HG02588 (cell line): Measurements from ENCODE around the gene B4GALT6.

Experiments
- ATAC-seq: cut with Tn5 transposase; IDR thresholded peaks from one replicate; pipeline ENCODE4 v1.9.1; 2021; ENCODE audit warnings: mild to moderate bottlenecking, moderate library complexity; ENCODE audit not compliant: unreplicated experiment

Gene B4GALT6

DNA sequence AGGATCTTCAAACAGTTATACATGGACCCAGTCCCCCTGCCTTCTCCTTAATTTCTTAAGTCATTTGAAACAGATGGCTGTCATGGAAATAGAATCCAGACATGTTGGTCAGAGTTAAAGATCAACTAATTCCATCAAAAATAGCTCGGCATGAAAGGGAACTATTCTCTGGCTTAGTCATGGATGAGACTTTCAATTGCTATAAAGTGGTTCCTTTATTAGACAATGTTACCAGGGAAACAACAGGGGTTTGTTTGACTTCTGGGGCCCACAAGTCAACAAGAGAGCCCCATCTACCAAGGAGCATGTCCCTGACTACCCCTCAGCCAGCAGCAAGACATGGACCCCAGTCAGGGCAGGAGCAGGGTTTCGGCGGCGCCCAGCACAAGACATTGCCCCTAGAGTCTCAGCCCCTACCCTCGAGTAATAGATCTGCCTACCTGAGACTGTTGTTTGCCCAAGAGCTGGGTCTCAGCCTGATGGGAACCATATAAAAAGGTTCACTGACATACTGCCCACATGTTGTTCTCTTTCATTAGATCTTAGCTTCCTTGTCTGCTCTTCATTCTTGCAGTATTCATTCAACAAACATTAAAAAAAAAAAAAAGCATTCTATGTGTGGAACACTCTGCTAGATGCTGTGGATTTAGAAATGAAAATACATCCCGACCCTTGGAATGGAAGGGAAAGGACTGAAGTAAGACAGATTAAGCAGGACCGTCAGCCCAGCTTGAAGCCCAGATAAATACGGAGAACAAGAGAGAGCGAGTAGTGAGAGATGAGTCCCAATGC is 88.1 kb downstream of the B4GALT6 start:
- ATAC-seq = no peak

- no peak for ATAC-seq
Observed at GRCh38 chr18:31595121-31595771, 89.1 kb downstream of the B4GALT6 start.

- ATAC-seq = no peak
Observed at GRCh38 chr18:31592506-31593157, 91.7 kb downstream of the B4GALT6 start.

- no peak for ATAC-seq
Observed at GRCh38 chr18:31591628-31592027, 92.8 kb downstream of the B4GALT6 start, which contains the start of gene TTR. TTR (plus strand) TSS chr18:31591877; CDS start chr18:31591903, 26 bp downstream.

- ATAC-seq = no peak
Observed at GRCh38 chr18:31591113-31591512, 93.3 kb downstream of the B4GALT6 start.

DNA sequence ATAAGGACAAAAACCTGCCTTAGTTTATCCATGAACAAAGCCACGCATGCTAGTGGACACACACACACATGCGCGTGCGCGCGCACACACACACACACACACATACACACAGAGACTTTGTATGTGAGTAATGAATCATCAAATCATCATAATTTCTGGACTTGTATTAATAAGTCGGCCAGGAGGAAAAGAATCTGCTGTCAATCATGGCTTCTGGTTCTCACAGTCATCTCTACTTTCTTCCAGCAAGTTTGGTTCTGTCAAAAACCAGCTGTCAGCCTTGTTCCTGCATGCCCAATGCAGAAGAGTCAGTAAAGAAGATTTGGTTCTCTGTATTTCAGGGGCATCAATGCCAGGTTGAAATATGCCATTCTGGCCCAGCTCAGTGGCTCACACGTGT is 93.8 kb downstream of the B4GALT6 start:
- no peak for ATAC-seq

- no peak for ATAC-seq
Observed at GRCh38 chr18:31587529-31587928, 96.9 kb downstream of the B4GALT6 start.

DNA sequence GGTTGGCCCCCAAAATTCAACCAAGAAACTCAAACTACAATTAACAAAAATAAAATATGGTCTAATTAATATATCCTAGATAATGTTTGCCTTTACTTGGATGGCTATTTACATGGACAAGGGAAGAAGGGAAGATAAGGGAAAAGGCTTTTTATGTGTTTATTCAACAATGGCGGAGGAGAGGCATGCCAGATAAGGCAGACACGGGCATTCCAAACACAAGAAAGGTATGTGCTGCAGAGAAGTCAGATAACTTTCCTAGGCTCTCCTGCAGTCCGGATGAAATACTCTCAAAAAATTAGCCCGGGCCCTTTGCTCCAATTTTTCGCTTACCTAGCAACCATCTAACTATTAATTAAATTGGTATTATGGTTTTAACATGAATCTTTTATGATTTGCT is 97.8 kb downstream of the B4GALT6 start:
- ATAC-seq = no peak

DNA sequence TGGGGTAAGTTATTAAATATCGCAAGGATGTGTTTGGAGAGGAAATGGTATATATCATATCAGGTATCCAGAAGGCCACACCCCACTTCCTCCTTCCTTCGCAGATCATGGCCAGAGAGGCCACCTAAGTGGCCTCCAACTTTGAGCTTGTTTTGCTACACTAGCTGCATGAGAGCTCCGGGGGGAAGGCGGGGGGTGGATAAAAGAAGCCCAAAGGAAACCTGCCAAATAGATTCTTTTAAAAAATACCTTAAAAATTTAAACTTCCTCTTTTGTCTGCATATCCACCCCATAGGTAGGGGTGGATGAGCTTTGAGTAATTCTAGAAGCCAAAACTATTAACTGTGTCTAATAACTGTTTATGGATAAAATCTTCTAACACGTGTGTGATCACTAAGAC is 98.4 kb downstream of the B4GALT6 start:
- no peak for ATAC-seq

GRCh38 chr18:31583185-31583854 is 101.1 kb downstream of the B4GALT6 start:
- no peak for ATAC-seq

GRCh38 chr18:31581498-31582197 is 102.7 kb downstream of the B4GALT6 start:
- ATAC-seq = no peak

GRCh38 chr18:31579375-31579774 is 105.0 kb downstream of the B4GALT6 start:
- no peak for ATAC-seq

DNA sequence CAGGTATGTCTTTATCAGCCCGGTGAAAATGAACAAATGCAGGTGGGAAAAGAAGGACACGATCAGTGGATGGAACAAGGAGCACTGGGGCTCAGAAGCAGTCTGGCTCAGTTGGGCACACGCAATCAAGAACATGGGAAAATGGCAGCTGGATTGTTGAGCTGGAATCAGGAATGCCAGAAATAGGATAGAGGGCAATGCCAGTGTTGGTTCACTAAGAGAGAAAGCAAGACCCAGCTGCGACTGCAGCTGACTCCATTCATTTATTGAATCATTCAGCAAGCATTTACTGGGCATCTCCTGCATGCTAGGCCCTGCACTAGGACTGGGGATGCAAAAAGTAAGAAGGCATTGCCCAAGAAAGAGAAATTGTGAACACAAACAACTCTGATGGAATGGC is 106.3 kb downstream of the B4GALT6 start:
- ATAC-seq = no peak

DNA sequence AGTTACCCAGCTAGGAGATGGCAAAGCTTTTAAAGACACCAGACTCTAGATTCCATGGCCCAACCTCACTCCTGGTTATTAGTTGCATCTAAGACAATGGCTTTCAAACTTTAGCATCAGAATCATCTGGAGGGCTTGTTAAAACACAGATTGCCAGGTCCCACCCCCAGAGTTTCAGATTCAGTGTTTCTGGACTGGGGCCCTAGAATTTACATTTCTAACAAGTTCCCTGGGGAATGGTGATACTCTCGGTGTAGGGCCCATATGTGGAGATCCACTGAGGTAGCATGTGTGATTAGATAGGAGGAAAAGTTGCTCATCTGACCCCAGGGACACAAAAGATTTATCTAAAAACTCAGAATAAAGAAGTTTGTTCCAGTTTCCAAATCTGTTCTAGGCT is 107.2 kb downstream of the B4GALT6 start:
- no peak for ATAC-seq

DNA sequence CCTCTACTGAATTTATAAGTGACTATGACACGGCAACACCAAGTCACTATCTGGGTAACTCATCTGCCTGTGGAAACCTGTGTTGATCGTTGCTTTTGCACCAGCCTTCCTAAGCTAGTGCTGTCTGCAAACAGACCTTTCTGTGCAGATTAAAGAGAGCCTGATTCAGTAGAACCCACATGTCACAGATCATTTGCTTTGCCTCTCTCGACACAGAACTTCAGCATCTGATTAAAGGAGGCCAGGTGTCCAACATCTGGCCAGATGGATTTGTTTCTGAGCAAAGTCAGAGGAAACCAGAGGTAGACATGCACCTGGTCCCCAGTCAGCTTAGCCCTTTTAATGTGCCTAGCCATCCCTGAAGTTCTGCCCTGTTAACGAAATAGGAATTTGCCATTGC is 107.7 kb downstream of the B4GALT6 start:
- no peak for ATAC-seq

DNA sequence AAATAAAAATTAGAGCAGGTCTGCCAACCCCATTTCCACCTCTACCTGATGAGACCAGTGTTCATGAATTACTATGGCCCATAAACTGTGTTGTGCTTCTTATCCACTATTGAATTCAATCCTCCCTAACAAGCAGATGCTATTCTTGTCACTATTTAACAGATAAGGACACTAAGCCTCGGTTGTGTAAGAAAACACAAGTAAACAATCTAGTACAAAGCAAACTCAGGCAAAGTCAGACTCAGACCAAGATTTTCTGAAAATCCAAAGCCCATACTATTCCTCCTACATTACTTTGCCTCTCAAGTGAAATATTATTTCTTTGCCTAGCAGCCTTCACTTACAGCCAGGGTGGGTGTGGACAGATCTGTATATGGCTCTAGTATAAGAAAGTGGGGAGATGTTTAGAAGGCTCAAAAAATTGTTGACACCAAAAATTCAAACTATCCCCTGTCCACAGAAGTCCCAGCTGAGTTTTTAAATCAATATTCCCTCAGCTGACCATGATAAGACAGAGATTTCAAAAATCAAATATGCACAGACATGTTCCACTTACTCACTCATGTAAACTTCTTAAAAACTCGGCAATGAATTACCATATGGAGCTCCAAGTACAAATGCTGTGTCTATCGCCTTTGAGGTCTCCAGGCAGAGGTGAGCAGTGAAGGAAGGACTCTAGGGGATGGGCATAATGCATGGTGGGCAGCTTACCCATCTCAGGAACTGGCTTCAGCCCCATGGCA is 108.7 kb downstream of the B4GALT6 start:
- no peak for ATAC-seq

DNA sequence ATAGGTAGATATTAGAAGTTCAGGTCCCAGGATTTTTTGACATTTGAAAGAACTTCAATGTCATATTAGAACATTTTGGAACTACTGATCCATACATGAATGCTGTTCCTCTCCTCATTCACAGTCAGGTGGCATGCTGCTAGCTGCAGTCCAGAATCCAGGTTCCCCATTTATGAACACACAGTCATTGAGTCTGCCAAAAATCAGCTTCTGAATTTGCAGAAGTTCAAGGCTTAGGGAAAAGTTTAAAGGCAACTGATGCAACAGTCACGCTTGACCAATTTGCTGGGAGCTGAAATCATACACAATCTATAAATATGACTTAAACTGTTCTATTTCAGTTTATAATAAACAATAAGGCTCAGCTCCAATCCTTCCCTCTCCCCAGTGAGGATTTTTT is 110.0 kb downstream of the B4GALT6 start:
- no peak for ATAC-seq
